BE2C (cell line): Measurements from ENCODE around the gene COPB1. TPM values are rescaled to one million over a fixed set of nuclear protein-coding genes. Genes with fewer than 3 reads are reported as not detected.

Experiments used
- DNase-seq: peaks from one replicate; pipeline ENCODE4 v3.0.0-alpha.2; 2020
- H3K27me3 ChIP-seq: fragments of 250-450 bp; sonication (Bioruptor Pico); 2 replicates; pipeline ENCODE4 v1.5.1; 2020; ENCODE audit warnings: mild to moderate bottlenecking
- H3K36me3 ChIP-seq: fragments of 250-450 bp; sonication (Bioruptor Pico); 2 replicates; pipeline ENCODE4 v1.5.1; 2020; ENCODE audit warnings: mild to moderate bottlenecking
- H3K4me1 ChIP-seq: fragments of 250-450 bp; sonication (Bioruptor Pico); 2 replicates; pipeline ENCODE4 v1.5.1; 2020
- H3K4me3 ChIP-seq: 2 replicates; pipeline ENCODE4 v1.5.1; 2011; ENCODE audit warnings: low read depth, low read length
- H3K9me3 ChIP-seq: fragments of 250-450 bp; sonication (Bioruptor Pico); 2 replicates; pipeline ENCODE4 v1.5.1; 2020
- polyA plus RNA-seq: library from polyadenylated mRNA; unstranded; fragments of >200 nt; gene quantifications from one replicate; pipeline ENCODE4 v1.2.1, GENCODE V29; 2012; ENCODE audit warnings: low read depth, missing spikeins; ENCODE audit not compliant: insufficient read length, insufficient read depth
- TF ChIP-seq, protein P1 (sequence below): IDR thresholded peaks from 2 replicates; pipeline ENCODE4 v1.5.1; 2012; ENCODE audit warnings: mild to moderate bottlenecking, low read depth, low read length

COPB1 gene, protein sequence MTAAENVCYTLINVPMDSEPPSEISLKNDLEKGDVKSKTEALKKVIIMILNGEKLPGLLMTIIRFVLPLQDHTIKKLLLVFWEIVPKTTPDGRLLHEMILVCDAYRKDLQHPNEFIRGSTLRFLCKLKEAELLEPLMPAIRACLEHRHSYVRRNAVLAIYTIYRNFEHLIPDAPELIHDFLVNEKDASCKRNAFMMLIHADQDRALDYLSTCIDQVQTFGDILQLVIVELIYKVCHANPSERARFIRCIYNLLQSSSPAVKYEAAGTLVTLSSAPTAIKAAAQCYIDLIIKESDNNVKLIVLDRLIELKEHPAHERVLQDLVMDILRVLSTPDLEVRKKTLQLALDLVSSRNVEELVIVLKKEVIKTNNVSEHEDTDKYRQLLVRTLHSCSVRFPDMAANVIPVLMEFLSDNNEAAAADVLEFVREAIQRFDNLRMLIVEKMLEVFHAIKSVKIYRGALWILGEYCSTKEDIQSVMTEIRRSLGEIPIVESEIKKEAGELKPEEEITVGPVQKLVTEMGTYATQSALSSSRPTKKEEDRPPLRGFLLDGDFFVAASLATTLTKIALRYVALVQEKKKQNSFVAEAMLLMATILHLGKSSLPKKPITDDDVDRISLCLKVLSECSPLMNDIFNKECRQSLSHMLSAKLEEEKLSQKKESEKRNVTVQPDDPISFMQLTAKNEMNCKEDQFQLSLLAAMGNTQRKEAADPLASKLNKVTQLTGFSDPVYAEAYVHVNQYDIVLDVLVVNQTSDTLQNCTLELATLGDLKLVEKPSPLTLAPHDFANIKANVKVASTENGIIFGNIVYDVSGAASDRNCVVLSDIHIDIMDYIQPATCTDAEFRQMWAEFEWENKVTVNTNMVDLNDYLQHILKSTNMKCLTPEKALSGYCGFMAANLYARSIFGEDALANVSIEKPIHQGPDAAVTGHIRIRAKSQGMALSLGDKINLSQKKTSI
- polyA plus RNA-seq: 36.4 TPM

DNA sequence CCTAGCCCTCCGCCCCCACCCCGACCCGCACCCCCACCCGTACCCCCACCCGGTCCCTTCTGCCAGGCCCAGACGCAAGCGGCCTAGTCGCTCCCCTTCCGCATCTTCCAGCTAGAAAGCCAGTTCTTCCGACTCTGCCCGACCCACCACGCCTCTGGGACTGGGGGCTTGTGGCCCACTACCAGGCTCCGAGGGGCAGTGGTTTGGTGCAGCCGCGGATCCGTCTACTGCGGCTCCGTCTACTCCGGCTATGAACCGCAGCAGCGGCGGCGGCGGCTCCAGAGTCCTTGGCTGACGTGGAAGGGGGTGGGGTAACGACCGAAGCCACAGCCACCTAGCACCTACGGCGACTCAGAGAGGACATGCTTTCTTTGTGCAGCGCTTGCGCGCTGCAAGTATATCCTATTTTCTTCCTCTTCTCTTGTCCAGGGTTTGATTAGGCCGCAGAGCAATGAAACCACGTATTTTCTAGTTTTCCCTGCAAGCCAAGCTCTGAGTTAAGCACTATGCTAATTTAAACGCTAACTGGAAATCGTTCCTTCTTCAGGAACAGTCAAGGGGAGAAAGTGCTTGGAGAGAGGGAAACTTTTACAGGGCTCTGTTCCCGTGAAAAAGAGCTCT lies at the start of gene COPB1:
COPB1 (minus strand) TSS at position 252 of the 621 bp plus-strand sequence. CDS start 883 bp downstream, outside the sequence.
- H3K36me3 ChIP-seq: peaks cover 9% of the 10 kb centered on the region
- peak; percentile 87 for DNase-seq

DNA sequence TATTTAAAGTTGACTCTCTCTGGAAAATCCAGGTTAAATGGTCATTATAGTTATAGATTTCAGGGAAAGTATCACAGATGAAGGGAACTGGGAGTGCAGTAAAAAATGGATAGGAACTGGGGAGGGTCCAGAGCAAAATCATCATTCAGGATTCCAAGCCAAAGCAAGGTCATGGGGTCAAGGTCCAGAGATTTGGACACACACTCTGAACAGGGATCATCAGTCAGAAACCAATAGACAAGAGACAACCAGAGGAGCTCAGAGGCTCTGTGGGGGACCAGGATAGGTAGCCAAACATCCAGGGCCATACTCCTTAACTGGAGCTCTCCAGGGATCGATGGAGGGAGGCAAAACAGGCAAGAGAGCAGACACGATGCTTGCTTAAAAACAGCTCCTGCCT lies 47.8 kb upstream of the COPB1 start:
- Histone ChIP-seq H3K4me3 (no peak overlapping the region), H3K36me3 (no peaks in the 10 kb centered on the region), H3K4me1 (no peaks in the 10 kb centered on the region), H3K27me3 (no peaks in the 10 kb centered on the region), H3K9me3 (no peaks in the 10 kb centered on the region)
- TF ChIP-seq, protein P1, sequence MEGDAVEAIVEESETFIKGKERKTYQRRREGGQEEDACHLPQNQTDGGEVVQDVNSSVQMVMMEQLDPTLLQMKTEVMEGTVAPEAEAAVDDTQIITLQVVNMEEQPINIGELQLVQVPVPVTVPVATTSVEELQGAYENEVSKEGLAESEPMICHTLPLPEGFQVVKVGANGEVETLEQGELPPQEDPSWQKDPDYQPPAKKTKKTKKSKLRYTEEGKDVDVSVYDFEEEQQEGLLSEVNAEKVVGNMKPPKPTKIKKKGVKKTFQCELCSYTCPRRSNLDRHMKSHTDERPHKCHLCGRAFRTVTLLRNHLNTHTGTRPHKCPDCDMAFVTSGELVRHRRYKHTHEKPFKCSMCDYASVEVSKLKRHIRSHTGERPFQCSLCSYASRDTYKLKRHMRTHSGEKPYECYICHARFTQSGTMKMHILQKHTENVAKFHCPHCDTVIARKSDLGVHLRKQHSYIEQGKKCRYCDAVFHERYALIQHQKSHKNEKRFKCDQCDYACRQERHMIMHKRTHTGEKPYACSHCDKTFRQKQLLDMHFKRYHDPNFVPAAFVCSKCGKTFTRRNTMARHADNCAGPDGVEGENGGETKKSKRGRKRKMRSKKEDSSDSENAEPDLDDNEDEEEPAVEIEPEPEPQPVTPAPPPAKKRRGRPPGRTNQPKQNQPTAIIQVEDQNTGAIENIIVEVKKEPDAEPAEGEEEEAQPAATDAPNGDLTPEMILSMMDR: no peak
- no peak for DNase-seq

More for the DNA sequence above, at the start of gene COPB1:
- Histone ChIP-seq H3K9me3 (no peaks in the 10 kb centered on the region), H3K4me3 (peak within 1 kb of the TSS; percentile 81), H3K4me1 (no peaks in the 10 kb centered on the region), H3K27me3 (no peaks in the 10 kb centered on the region)
- TF ChIP-seq, protein P1: no peak

DNA sequence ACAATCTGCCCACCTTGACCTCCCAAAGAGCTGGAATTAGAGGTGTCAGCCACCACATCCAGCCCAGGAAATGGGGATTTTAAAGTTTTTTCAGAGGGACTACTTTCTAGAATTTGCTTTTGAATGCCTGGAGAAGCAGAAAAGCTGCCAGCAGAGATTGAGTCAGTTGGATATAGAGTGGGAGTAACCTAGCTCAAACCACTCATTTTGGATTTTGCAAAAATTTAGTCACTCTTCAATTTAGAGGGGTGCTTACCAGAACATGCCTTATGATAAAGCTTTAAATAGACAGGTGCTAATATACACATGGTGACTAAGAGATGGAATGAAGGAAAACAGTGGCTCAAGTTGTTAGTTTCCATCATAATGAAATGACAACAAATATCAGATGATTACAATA lies 47.1 kb upstream of the COPB1 start:
- Histone ChIP-seq H3K36me3 (no peaks in the 10 kb centered on the region), H3K27me3 (no peaks in the 10 kb centered on the region), H3K4me3 (no peak overlapping the region), H3K9me3 (no peaks in the 10 kb centered on the region), H3K4me1 (no peaks in the 10 kb centered on the region)
- DNase-seq: no peak
- TF ChIP-seq, protein P1: no peak

DNA sequence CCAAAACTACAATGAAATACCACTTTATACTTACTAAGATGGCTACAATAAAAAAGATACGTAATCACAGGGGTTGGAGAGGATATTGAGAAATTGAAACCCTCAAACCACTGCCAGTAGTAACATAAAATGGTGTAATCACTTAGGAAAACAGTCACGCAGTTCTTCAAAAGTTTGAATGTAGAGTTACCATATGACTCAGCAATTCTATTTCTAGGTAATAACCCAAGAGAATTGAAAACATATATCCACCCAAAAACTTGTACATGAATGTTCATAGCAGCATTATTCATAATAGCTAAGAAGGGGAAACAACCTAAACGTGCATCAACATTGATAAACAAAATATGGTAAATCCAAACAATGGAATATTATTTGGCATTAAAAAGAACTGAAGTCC lies 45.0 kb upstream of the COPB1 start:
- no peak for DNase-seq
- H3K4me1 ChIP-seq: no peaks in the 10 kb centered on the region
- no peaks in the 10 kb centered on the region for H3K36me3 ChIP-seq
- no peak overlapping the region for H3K4me3 ChIP-seq
- no peaks in the 10 kb centered on the region for H3K9me3 ChIP-seq
- H3K27me3 ChIP-seq: no peaks in the 10 kb centered on the region
- TF ChIP-seq, protein P1: no peak

DNA sequence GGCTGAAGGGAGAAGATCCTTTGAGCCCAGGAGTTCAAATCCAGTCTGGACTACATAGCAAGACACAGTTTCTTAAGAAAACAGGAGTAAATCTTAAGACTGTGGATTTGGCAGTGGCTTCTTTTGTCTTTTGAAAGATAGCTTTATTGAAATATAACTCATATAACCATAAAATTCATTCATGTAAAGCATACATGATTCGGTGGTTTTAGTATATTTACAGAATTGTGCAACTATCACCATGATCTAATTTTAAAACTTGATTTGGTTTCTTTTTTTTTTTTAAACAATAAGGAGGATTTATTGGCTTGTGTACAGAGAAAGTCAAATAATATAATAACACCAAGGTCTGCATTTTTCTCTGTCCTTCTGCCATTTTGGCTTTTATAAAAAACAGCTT lies 43.6 kb upstream of the COPB1 start:
- H3K27me3 ChIP-seq: no peaks in the 10 kb centered on the region
- TF ChIP-seq, protein P1: no peak
- no peak for DNase-seq
- no peaks in the 10 kb centered on the region for H3K36me3 ChIP-seq
- no peak overlapping the region for H3K4me3 ChIP-seq
- H3K4me1 ChIP-seq: no peaks in the 10 kb centered on the region
- H3K9me3 ChIP-seq: no peaks in the 10 kb centered on the region
